Measurements from ENCODE around the gene RGS8. TPM values are rescaled to one million over a fixed set of nuclear protein-coding genes. Genes with fewer than 3 reads are reported as not detected.

RGS8 gene
- polyA plus RNA-seq, 3 donors = not detected

GRCh38 chr1:182679684-182680083, 4.7 kb downstream of the RGS8 start:
- peaks cover 3 to 19% (median 8%) of the 10 kb centered on the region in 3 donors for H3K27me3 Mint-ChIP-seq (ENCODE audit: low read depth in 3 of 3)
- H3K9me3 Mint-ChIP-seq = peaks cover 0 to 3% (median 0%) of the 10 kb centered on the region in 7 donors
- H3K9me3 ChIP-seq (replicated peaks in 1 of 2; ENCODE audit: control insufficient read depth in 1 of 2, insufficient read depth in 1 of 2, low read length in 2 of 2) = no peaks in the 10 kb centered on the region
- H3K27me3 ChIP-seq (ENCODE audit: control insufficient read depth in 2 of 2, insufficient read depth in 2 of 2, low read length in 2 of 2) = peaks cover 4 to 10% of the 10 kb centered on the region in 2 donors
- H3K4me3 Mint-ChIP-seq = no peak overlapping the region
- no peak overlapping the region for H3K9ac ChIP-seq (ENCODE audit: insufficient read depth, low read length, poor library complexity, severe bottlenecking)
- intact Hi-C loops (cut with micrococcal nuclease) = no loop called here
- H3K36me3 Mint-ChIP-seq = no peaks in the 10 kb centered on the region
- H4K20me1 ChIP-seq (ENCODE audit: insufficient read depth, low read length) = no peaks in the 10 kb centered on the region
- H3K79me2 ChIP-seq (ENCODE audit: insufficient read depth, low read length) = no peaks in the 10 kb centered on the region
- DNase-seq = no peak
- 96% methylated on average over 8 of the region's 8 CpGs for WGBS (ENCODE audit: insufficient coverage)
- H3K27ac ChIP-seq (ENCODE audit: low read depth in 1 of 2, low read length in 2 of 2) = no peak overlapping the region
- no peaks in the 10 kb centered on the region for H3K4me1 ChIP-seq (ENCODE audit: control insufficient read depth in 1 of 2, insufficient read depth in 2 of 2, low read length in 2 of 2)
- H2AFZ ChIP-seq (ENCODE audit: insufficient read depth, low read depth, low read length, poor library complexity, severe bottlenecking) = no peak overlapping the region
- no peak overlapping the region for H3K27ac Mint-ChIP-seq
- H3K4me1 Mint-ChIP-seq = peaks cover 2% of the 10 kb centered on the region
- TF ChIP-seq, protein P1, sequence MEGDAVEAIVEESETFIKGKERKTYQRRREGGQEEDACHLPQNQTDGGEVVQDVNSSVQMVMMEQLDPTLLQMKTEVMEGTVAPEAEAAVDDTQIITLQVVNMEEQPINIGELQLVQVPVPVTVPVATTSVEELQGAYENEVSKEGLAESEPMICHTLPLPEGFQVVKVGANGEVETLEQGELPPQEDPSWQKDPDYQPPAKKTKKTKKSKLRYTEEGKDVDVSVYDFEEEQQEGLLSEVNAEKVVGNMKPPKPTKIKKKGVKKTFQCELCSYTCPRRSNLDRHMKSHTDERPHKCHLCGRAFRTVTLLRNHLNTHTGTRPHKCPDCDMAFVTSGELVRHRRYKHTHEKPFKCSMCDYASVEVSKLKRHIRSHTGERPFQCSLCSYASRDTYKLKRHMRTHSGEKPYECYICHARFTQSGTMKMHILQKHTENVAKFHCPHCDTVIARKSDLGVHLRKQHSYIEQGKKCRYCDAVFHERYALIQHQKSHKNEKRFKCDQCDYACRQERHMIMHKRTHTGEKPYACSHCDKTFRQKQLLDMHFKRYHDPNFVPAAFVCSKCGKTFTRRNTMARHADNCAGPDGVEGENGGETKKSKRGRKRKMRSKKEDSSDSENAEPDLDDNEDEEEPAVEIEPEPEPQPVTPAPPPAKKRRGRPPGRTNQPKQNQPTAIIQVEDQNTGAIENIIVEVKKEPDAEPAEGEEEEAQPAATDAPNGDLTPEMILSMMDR (IDR thresholded peaks at IDR 0.05) = no peak
- no peak overlapping the region for H3K4me2 ChIP-seq (replicated peaks; ENCODE audit: extremely low read depth, low read length, poor library complexity, severe bottlenecking)
- H3K36me3 ChIP-seq (replicated peaks in 1 of 2; ENCODE audit: control insufficient read depth in 1 of 2, insufficient read depth in 2 of 2, low read length in 2 of 2) = no peaks in the 10 kb centered on the region
- H3K4me3 ChIP-seq (replicated peaks in 1 of 3; ENCODE audit: low read depth in 2 of 3, low read length in 3 of 3) = no peak overlapping the region

GRCh38 chr1:182677397-182678098, 6.8 kb downstream of the RGS8 start:
- Mint-ChIP-seq H3K4me3 (no peak overlapping the region), H3K9me3 (peaks cover 0 to 3% (median 0%) of the 10 kb centered on the region in 7 donors), H3K27ac (no peak overlapping the region), H3K4me1 (peaks cover 2% of the 10 kb centered on the region), H3K36me3 (no peaks in the 10 kb centered on the region), H3K27me3 (ENCODE audit: low read depth in 3 of 3) (peaks cover 3 to 12% (median 10%) of the 10 kb centered on the region in 3 donors)
- Histone ChIP-seq H3K9ac (ENCODE audit: insufficient read depth, low read length, poor library complexity, severe bottlenecking) (no peak overlapping the region), H3K4me1 (ENCODE audit: control insufficient read depth in 1 of 2, insufficient read depth in 2 of 2, low read length in 2 of 2) (no peaks in the 10 kb centered on the region), H2AFZ (ENCODE audit: insufficient read depth, low read depth, low read length, poor library complexity, severe bottlenecking) (no peak overlapping the region), H3K4me2 (replicated peaks; ENCODE audit: extremely low read depth, low read length, poor library complexity, severe bottlenecking) (no peak overlapping the region), H4K20me1 (ENCODE audit: insufficient read depth, low read length) (no peaks in the 10 kb centered on the region), H3K79me2 (ENCODE audit: insufficient read depth, low read length) (no peaks in the 10 kb centered on the region), H3K4me3 (replicated peaks in 1 of 3; ENCODE audit: low read depth in 2 of 3, low read length in 3 of 3) (no peak overlapping the region), H3K36me3 (replicated peaks in 1 of 2; ENCODE audit: control insufficient read depth in 1 of 2, insufficient read depth in 2 of 2, low read length in 2 of 2) (no peaks in the 10 kb centered on the region), H3K27me3 (ENCODE audit: control insufficient read depth in 2 of 2, insufficient read depth in 2 of 2, low read length in 2 of 2) (peaks cover 0 to 4% of the 10 kb centered on the region in 2 donors), H3K27ac (ENCODE audit: low read depth in 1 of 2, low read length in 2 of 2) (no peak overlapping the region), H3K9me3 (replicated peaks in 1 of 2; ENCODE audit: control insufficient read depth in 1 of 2, insufficient read depth in 1 of 2, low read length in 2 of 2) (no peaks in the 10 kb centered on the region)
- intact Hi-C loops (cut with micrococcal nuclease) = no loop called here
- DNase-seq = no peak
- no CpG with 5 or more reads among the region's 5 CpGs for WGBS (ENCODE audit: insufficient coverage)
- TF ChIP-seq, protein P1 (IDR thresholded peaks at IDR 0.05) = no peak
